Forelimb muscle (tissue), 1 donor: Measurements from ENCODE around the gene SERPINH1. TPM values are rescaled to one million over a fixed set of nuclear protein-coding genes. Genes with fewer than 3 reads are reported as not detected.
A peak's percentile ranks its signal among the peaks of the same experiment; 100 is the strongest.

Source experiments
- DNase-seq: peaks from one replicate; pipeline ENCODE4 v3.0.0-alpha.2; 2013; ENCODE audit warnings: low read depth
- polyA plus RNA-seq: library from polyadenylated mRNA; unstranded; fragments of 120-200 nt; gene quantifications from one replicate; pipeline ENCODE4 v1.2.1, GENCODE V29; 2013; ENCODE audit not compliant: insufficient read length

SERPINH1 gene
- polyA plus RNA-seq, 1 donor: 274 TPM

- peak; percentile 98 for DNase-seq
Observed at GRCh38 chr11:75554258-75555022, 7.6 kb upstream of the SERPINH1 start.

- no peak for DNase-seq
Observed at GRCh38 chr11:75555079-75555811, 6.8 kb upstream of the SERPINH1 start.

GRCh38 chr11:75556275-75556674, 5.8 kb upstream of the SERPINH1 start:
- no peak for DNase-seq

GRCh38 chr11:75557666-75558494, 4.2 kb upstream of the SERPINH1 start:
- no peak for DNase-seq

GRCh38 chr11:75558939-75559843, 2.9 kb upstream of the SERPINH1 start:
- DNase-seq: no peak

GRCh38 chr11:75560644-75561043, 1.4 kb upstream of the SERPINH1 start:
- no peak for DNase-seq

- no peak for DNase-seq
Observed at GRCh38 chr11:75561426-75562047, 516 bp upstream of the SERPINH1 start.

GRCh38 chr11:75562836-75563484, 907 bp downstream of the SERPINH1 start:
- no peak for DNase-seq

GRCh38 chr11:75563501-75563977, 1.5 kb downstream of the SERPINH1 start:
- DNase-seq: no peak

- DNase-seq: no peak
Observed at GRCh38 chr11:75563978-75564552, 2.0 kb downstream of the SERPINH1 start.

- DNase-seq: no peak
Observed at GRCh38 chr11:75565221-75565814, 3.3 kb downstream of the SERPINH1 start.

GRCh38 chr11:75565916-75566762, 4.1 kb downstream of the SERPINH1 start:
- no peak for DNase-seq

- DNase-seq: no peak
Observed at GRCh38 chr11:75566763-75567279, 4.8 kb downstream of the SERPINH1 start.

- no peak for DNase-seq
Observed at GRCh38 chr11:75567971-75568370, 5.9 kb downstream of the SERPINH1 start.

- DNase-seq: no peak
Observed at GRCh38 chr11:75568616-75569219, 6.7 kb downstream of the SERPINH1 start.

GRCh38 chr11:75570559-75571139, 8.6 kb downstream of the SERPINH1 start:
- no peak for DNase-seq

- no peak for DNase-seq
Observed at GRCh38 chr11:75571625-75572024, 9.6 kb downstream of the SERPINH1 start.
